CD14-positive monocyte (primary cell): ENCODE measurements around the gene RCCD1. TPM values are rescaled to one million over a fixed set of nuclear protein-coding genes. Genes with fewer than 3 reads are reported as not detected.

Experiments used
- DNase-seq, 3 donors: peaks; one replicate each; pipeline ENCODE4 v3.0.0-alpha.2; 2011 to 2022
- H2AFZ ChIP-seq: 2 replicates; pipeline ENCODE4 v1.6.0; 2012; ENCODE audit warnings: mild to moderate bottlenecking, low read depth, low read length, inconsistent platforms; ENCODE audit not compliant: insufficient read depth, poor library complexity, severe bottlenecking
- H3K27ac ChIP-seq, 2 donors: 1 replicate in 1 of 2; 2 replicates in 1 of 2; pipeline ENCODE4 v1.5.1; 2012 to 2013; ENCODE audit warnings: low read length in 2 of 2, control low read depth in 1 of 2, inconsistent platforms in 1 of 2, low read depth in 1 of 2, mild to moderate bottlenecking in 1 of 2
- H3K27me3 ChIP-seq, 2 donors: one replicate each; pipeline versions ENCODE4 v1.6.0 to v1.6.1; 2011 to 2013; ENCODE audit warnings: low read length in 2 of 2; ENCODE audit not compliant: control insufficient read depth in 2 of 2, insufficient read depth in 2 of 2
- H3K36me3 ChIP-seq, 2 donors: replicated peaks in 1 of 2; 1 replicate in 1 of 2; 2 replicates in 1 of 2; pipeline versions ENCODE4 v1.5.1 to v1.6.1; 2012 to 2013; ENCODE audit warnings: low read length in 2 of 2, control low read depth in 1 of 2, inconsistent platforms in 1 of 2, mild to moderate bottlenecking in 1 of 2; ENCODE audit not compliant: insufficient read depth in 2 of 2, control insufficient read depth in 1 of 2
- H3K4me1 ChIP-seq, 2 donors: 1 replicate in 1 of 2; 2 replicates in 1 of 2; pipeline versions ENCODE4 v1.5.1 to v1.6.1; 2012 to 2013; ENCODE audit warnings: low read length in 2 of 2, control low read depth in 1 of 2, inconsistent platforms in 1 of 2, mild to moderate bottlenecking in 1 of 2, moderate library complexity in 1 of 2; ENCODE audit not compliant: insufficient read depth in 2 of 2, control insufficient read depth in 1 of 2
- H3K4me2 ChIP-seq: replicated peaks from 2 replicates; pipeline ENCODE3; 2012; ENCODE audit warnings: low read length, moderate library complexity, mild to moderate bottlenecking; ENCODE audit not compliant: poor library complexity, severe bottlenecking; ENCODE audit errors: extremely low read depth
- H3K4me3 ChIP-seq, 3 experiments: fragments of 200-600 bp in 1 of 3; sonication (generic) in 1 of 3; replicated peaks in 1 of 3; 1 replicate in 2 of 3; 2 replicates in 1 of 3; pipeline ENCODE4 v1.5.1; 2011 to 2013; ENCODE audit warnings: low read length in 3 of 3, mild to moderate bottlenecking in 3 of 3, control low read depth in 2 of 3, low read depth in 2 of 3, inconsistent platforms in 1 of 3, moderate library complexity in 1 of 3
- H3K79me2 ChIP-seq: 2 replicates; pipeline ENCODE4 v1.6.0; 2012; ENCODE audit warnings: mild to moderate bottlenecking, control low read depth, inconsistent platforms, low read length, moderate library complexity; ENCODE audit not compliant: insufficient read depth
- H3K9ac ChIP-seq: 2 replicates; pipeline ENCODE4 v1.6.0; 2017; ENCODE audit warnings: low read length, mild to moderate bottlenecking; ENCODE audit not compliant: insufficient read depth, poor library complexity, severe bottlenecking
- H3K9me3 ChIP-seq, 2 donors: replicated peaks in 1 of 2; 1 replicate in 1 of 2; 2 replicates in 1 of 2; pipeline versions ENCODE4 v1.5.1 to v1.6.1; 2012 to 2013; ENCODE audit warnings: low read length in 2 of 2, control low read depth in 1 of 2; ENCODE audit not compliant: control insufficient read depth in 1 of 2, insufficient read depth in 1 of 2
- H4K20me1 ChIP-seq: 2 replicates; pipeline ENCODE4 v1.6.0; 2012; ENCODE audit warnings: mild to moderate bottlenecking, low read length, control low read depth, moderate library complexity; ENCODE audit not compliant: insufficient read depth
- H3K27ac Mint-ChIP-seq, 7 donors: one replicate each; pipeline ENCODE4 v1.8.0; 2020; ENCODE audit warnings: mild to moderate bottlenecking in 7 of 7, mixed read lengths in 7 of 7, moderate library complexity in 6 of 7, inconsistent platforms in 2 of 7
- H3K27me3 Mint-ChIP-seq, 3 donors: one replicate each; pipeline ENCODE4 v1.8.0; 2021 to 2022; ENCODE audit warnings: low read depth in 3 of 3, mild to moderate bottlenecking in 3 of 3, mixed read lengths in 3 of 3, moderate library complexity in 3 of 3, inconsistent platforms in 1 of 3
- H3K36me3 Mint-ChIP-seq, 2 donors: one replicate each; pipeline ENCODE4 v1.8.0; 2020; ENCODE audit warnings: mixed read lengths in 2 of 2, inconsistent platforms in 1 of 2, mild to moderate bottlenecking in 1 of 2
- H3K4me1 Mint-ChIP-seq: one replicate; pipeline ENCODE4 v1.8.0; 2020; ENCODE audit warnings: mild to moderate bottlenecking, mixed read lengths
- H3K4me3 Mint-ChIP-seq, 2 donors: one replicate each; pipeline ENCODE4 v1.8.0; 2020; ENCODE audit warnings: mild to moderate bottlenecking in 2 of 2, mixed read lengths in 2 of 2, moderate library complexity in 1 of 2
- H3K9me3 Mint-ChIP-seq, 7 donors: one replicate each; pipeline ENCODE4 v1.8.0; 2020 to 2022; ENCODE audit warnings: mixed read lengths in 7 of 7, mild to moderate bottlenecking in 6 of 7, moderate library complexity in 6 of 7, inconsistent platforms in 2 of 7
- WGBS: methylation state at CpG from one replicate; pipeline ENCODE4 v1.1.5; 2013; ENCODE audit warnings: missing lambda C conversion rate; ENCODE audit not compliant: insufficient coverage; 5-methylcytosine and 5-hydroxymethylcytosine counted together
- intact Hi-C, 2 donors: fragments of 100-400 bp; cut with micrococcal nuclease; formaldehyde crosslinking; loops; one replicate each; pipeline versions ENCODE4 v1.15.0 to v1.15.1; 2023
- polyA plus RNA-seq, 3 donors: library from polyadenylated mRNA; depleted of rRNA in 1 of 3; unstranded in 2 of 3; stranded (reverse) in 1 of 3; fragments of 300-500 nt in 2 of 3; fragments of >200 nt in 1 of 3; fragmentation: Illumina TruSeq in 2 of 3; gene quantifications; 1 replicate in 2 of 3; 2 replicates in 1 of 3; pipeline ENCODE4 v1.2.3, GENCODE V29; 2012 to 2021
- TF ChIP-seq, protein P1 (sequence below): fragments of 200-600 bp; IDR thresholded peaks from one replicate; pipeline ENCODE4 v1.8.0; 2022; ENCODE audit warnings: antibody characterized with exemption, mild to moderate bottlenecking

The RCCD1 gene
- polyA plus RNA-seq, 3 donors: 1.2 to 2.8 (median 1.5) TPM

DNA sequence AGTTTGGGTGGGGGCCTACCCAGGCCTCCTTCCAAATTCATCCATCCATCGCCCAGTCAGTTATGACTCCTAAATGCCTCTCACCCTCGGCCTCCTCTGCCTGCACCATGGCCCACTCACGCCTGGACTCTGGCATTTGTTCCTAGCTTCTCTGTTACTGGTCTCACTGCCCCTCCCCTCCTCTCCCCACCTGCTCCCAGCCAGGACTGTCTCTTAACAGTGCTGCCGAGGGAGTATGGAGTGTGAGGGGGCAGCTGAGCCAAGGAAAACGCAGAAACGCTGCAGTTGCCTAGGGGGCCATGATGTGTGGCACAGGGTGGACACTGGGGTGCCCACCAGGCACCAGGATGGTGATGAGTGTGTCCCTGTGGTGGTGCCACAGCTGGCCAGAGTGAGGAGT lies 3.1 kb downstream of the RCCD1 start:
- DNase-seq: no peak
- peaks cover 38 to 52% of the 10 kb centered on the region in 2 donors for H3K36me3 Mint-ChIP-seq
- WGBS: 100% methylated on average over 3 of the region's 6 CpGs
- peaks cover 26% of the 10 kb centered on the region for H3K79me2 ChIP-seq
- H3K9ac ChIP-seq: no peak overlapping the region
- no peak overlapping the region for H3K4me2 ChIP-seq
- peak overlapping the region; percentile 62 to 81 for H3K4me3 Mint-ChIP-seq
- no peaks in the 10 kb centered on the region for H3K27me3 ChIP-seq
- peaks cover 34 to 44% of the 10 kb centered on the region in 2 donors for H3K36me3 ChIP-seq
- H4K20me1 ChIP-seq: peaks cover 11% of the 10 kb centered on the region
- no peaks in the 10 kb centered on the region for H3K27me3 Mint-ChIP-seq
- peaks cover 19% of the 10 kb centered on the region for H3K4me1 Mint-ChIP-seq
- H3K27ac ChIP-seq: no peak overlapping the region
- no peaks in the 10 kb centered on the region for H3K9me3 Mint-ChIP-seq
- H3K27ac Mint-ChIP-seq: peak overlapping the region in 1 of 7 donors; percentile 84
- peaks cover 17 to 30% of the 10 kb centered on the region in 2 donors for H3K4me1 ChIP-seq
- intact Hi-C loops: loop anchor here (2.0 to 10.0 kb wide), 3 partner anchors 67 to 317 kb away; partner anchors contain the start of gene VPS33B (in 1 of the 2)
- no peak overlapping the region for H3K4me3 ChIP-seq
- no peak overlapping the region for H2AFZ ChIP-seq
- no peaks in the 10 kb centered on the region for H3K9me3 ChIP-seq
- TF ChIP-seq, protein P1, sequence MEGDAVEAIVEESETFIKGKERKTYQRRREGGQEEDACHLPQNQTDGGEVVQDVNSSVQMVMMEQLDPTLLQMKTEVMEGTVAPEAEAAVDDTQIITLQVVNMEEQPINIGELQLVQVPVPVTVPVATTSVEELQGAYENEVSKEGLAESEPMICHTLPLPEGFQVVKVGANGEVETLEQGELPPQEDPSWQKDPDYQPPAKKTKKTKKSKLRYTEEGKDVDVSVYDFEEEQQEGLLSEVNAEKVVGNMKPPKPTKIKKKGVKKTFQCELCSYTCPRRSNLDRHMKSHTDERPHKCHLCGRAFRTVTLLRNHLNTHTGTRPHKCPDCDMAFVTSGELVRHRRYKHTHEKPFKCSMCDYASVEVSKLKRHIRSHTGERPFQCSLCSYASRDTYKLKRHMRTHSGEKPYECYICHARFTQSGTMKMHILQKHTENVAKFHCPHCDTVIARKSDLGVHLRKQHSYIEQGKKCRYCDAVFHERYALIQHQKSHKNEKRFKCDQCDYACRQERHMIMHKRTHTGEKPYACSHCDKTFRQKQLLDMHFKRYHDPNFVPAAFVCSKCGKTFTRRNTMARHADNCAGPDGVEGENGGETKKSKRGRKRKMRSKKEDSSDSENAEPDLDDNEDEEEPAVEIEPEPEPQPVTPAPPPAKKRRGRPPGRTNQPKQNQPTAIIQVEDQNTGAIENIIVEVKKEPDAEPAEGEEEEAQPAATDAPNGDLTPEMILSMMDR: no peak

GRCh38 chr15:90959028-90959595 lies 4.4 kb downstream of the RCCD1 start:
- DNase-seq: no peak
- 100% methylated on average over 2 of the region's 8 CpGs for WGBS
- peaks cover 19% of the 10 kb centered on the region for H3K4me1 Mint-ChIP-seq
- Histone ChIP-seq H3K79me2 (peaks cover 26% of the 10 kb centered on the region), H4K20me1 (peaks cover 11% of the 10 kb centered on the region), H3K4me1 (peaks cover 17 to 30% of the 10 kb centered on the region in 2 donors), H2AFZ (no peak overlapping the region), H3K36me3 (peaks cover 29 to 45% of the 10 kb centered on the region in 2 donors), H3K4me2 (no peak overlapping the region), H3K9me3 (no peaks in the 10 kb centered on the region), H3K27ac (no peak overlapping the region), H3K4me3 (no peak overlapping the region), H3K27me3 (no peaks in the 10 kb centered on the region), H3K9ac (no peak overlapping the region)
- intact Hi-C loops: loop anchor here in 1 of 2 donors (10.0 kb wide), 2 partner anchors 66 to 316 kb away; partner anchors contain the start of gene VPS33B
- H3K4me3 Mint-ChIP-seq: no peak overlapping the region
- no peaks in the 10 kb centered on the region for H3K9me3 Mint-ChIP-seq
- TF ChIP-seq, protein P1: no peak
- H3K27ac Mint-ChIP-seq: no peak overlapping the region
- no peaks in the 10 kb centered on the region for H3K27me3 Mint-ChIP-seq
- peaks cover 41 to 50% of the 10 kb centered on the region in 2 donors for H3K36me3 Mint-ChIP-seq
